Spleen (tissue), 7 donors: ENCODE data around the gene REXO1.

Experiments used
- CTCF ChIP-seq, 11 experiments: fragments of 200-600 bp in 7 of 11; fragments of 450-650 bp in 4 of 11; sonication (generic) in 4 of 11; IDR thresholded peaks in 8 of 11; conservative IDR thresholded peaks in 3 of 11; 1 replicate in 7 of 11; 2 replicates in 4 of 11; pipeline versions ENCODE4 v1.4.0 to v1.8.0; 2016 to 2021; ENCODE audit warnings: antibody characterized with exemption in 11 of 11, inconsistent platforms in 4 of 11, mild to moderate bottlenecking in 1 of 11
- POLR2A ChIP-seq, 3 donors: fragments of 450-650 bp; IDR thresholded peaks; one replicate each; pipeline ENCODE4 v1.5.1; 2017; ENCODE audit warnings: antibody characterized with exemption in 3 of 3, mild to moderate bottlenecking in 1 of 3
- POLR2AphosphoS5 ChIP-seq, 3 donors: sonication (generic); formaldehyde crosslinking; IDR thresholded peaks; one replicate each; pipeline ENCODE4 v1.5.1; 2017; ENCODE audit warnings: antibody characterized with exemption in 3 of 3
- donor health status: DM: no; HTN: no; CAD: no; lungs with moderate emphysema.
- donor health status: DM: no; HTN: no; CAD: no.
- donor health status: DM: no; HTN: no; CAD: no.

- TF ChIP-seq POLR2A (IDR thresholded peaks at IDR 0.05) (no peak), CTCF (IDR thresholded peaks at IDR 0.05 in 8 of 11, conservative IDR thresholded peaks at IDR 0.05 in 3 of 11) (no peak), POLR2AphosphoS5 (IDR thresholded peaks at IDR 0.05) (peak in 1 of 3 donors; percentile 46)
These were observed 26.1 kb downstream of the REXO1 start for GRCh38 chr19:1822210-1822609.
